ENCODE measurements around the gene DHCR24. TPM values are rescaled to one million over a fixed set of nuclear protein-coding genes. Genes with fewer than 3 reads are reported as not detected.

DHCR24 gene
- total and polyA plus RNA-seq, 2 donors (not counting 3 experiments of a cell fraction or from before 2014, with no cell fraction given) = 223 to 239 TPM

- Histone ChIP-seq H3K36me3 (ENCODE audit: control insufficient read depth in 2 of 2, extremely low read depth in 1 of 2, insufficient read depth in 2 of 2, low read length in 2 of 2) (no peaks in the 10 kb centered on the region), H3K4me3 (replicated peaks in 1 of 3; ENCODE audit: insufficient read depth in 1 of 3, low read depth in 1 of 3, low read length in 3 of 3) (no peak overlapping the region), H3K27ac (ENCODE audit: insufficient read depth, low read depth, low read length) (no peak overlapping the region), H3K9me3 (replicated peaks; ENCODE audit: control insufficient read depth, insufficient read depth, low read length) (no peaks in the 10 kb centered on the region), H3K9me1 (replicated peaks; ENCODE audit: control insufficient read depth, extremely low read depth, insufficient read depth, low read length) (no peaks in the 10 kb centered on the region), H3K4me2 (ENCODE audit: insufficient read depth, low read length) (no peak overlapping the region), H3K4me1 (ENCODE audit: control insufficient read depth, extremely low read depth, insufficient read depth, low read length) (no peaks in the 10 kb centered on the region), H3K27me3 (ENCODE audit: control insufficient read depth in 2 of 2, insufficient read depth in 2 of 2, low read length in 2 of 2) (peaks cover 14 to 19% of the 10 kb centered on the region in 2 experiments), H2AFZ (ENCODE audit: low read depth, low read length) (no peak overlapping the region), H3K9ac (replicated peaks; ENCODE audit: extremely low read depth, insufficient read depth, low read length) (no peak overlapping the region), H4K20me1 (replicated peaks; ENCODE audit: control insufficient read depth, extremely low read depth, insufficient read depth, low read length) (no peaks in the 10 kb centered on the region), H3K79me2 (ENCODE audit: control insufficient read depth, insufficient read depth, low read length) (no peaks in the 10 kb centered on the region)
- ChIA-PET CTCF (no interaction called here), POLR2A (no interaction called here)
- dilution Hi-C loops (cut with MboI; ENCODE audit: extremely low pct_ligation_motif_present, low sequenced_read_pairs) = no loop called here
- DNase-seq (ENCODE audit: low read depth, low spot score) (no peak), FAIRE-seq (no peak)
- no peak for TF ChIP-seq MYC (IDR thresholded peaks at IDR 0.05; ENCODE audit: low read depth, low read length)
- no peak for TF ChIP-seq CTCF (IDR thresholded peaks at IDR 0.05; ENCODE audit: extremely low read depth in 1 of 2, insufficient read depth in 1 of 2, low read depth in 1 of 2, low read length in 2 of 2)
- TF ChIP-seq POLR2AphosphoS5 (IDR thresholded peaks at IDR 0.05; ENCODE audit: insufficient read depth, low read depth, low read length) = no peak
- TF ChIP-seq MAX (IDR thresholded peaks at IDR 0.05; ENCODE audit: insufficient read depth, insufficient read length) = no peak
- no peak for TF ChIP-seq JUN (IDR thresholded peaks at IDR 0.05; ENCODE audit: borderline replicate concordance, insufficient read depth, insufficient read length, low read depth)
- TF ChIP-seq FOS (IDR thresholded peaks at IDR 0.05; ENCODE audit: borderline replicate concordance, insufficient read depth, low read length) = no peak
- TF ChIP-seq GATA2 (IDR thresholded peaks at IDR 0.05; ENCODE audit: insufficient read depth, insufficient read length, low read depth, low read length) = no peak
- no peak for TF ChIP-seq EZH2 (IDR thresholded peaks at IDR 0.05; ENCODE audit: borderline replicate concordance, low read depth, low read length, severe bottlenecking)
- TF ChIP-seq POLR2A (IDR thresholded peaks at IDR 0.05; ENCODE audit: low read depth, low read length) = no peak
- BruUV-seq (replicated peaks) = no TSS peak
- intact Hi-C loops (cut with micrococcal nuclease) = no loop called here
Measured at GRCh38 chr1:54834007-54834541, 52.9 kb downstream of the DHCR24 start.

All from endothelial cell of umbilical vein (primary cell).